ENCODE measurements around the gene NCEH1. TPM values are rescaled to one million over a fixed set of nuclear protein-coding genes. Genes with fewer than 3 reads are reported as not detected.

Gene NCEH1
- total RNA-seq, 6 experiments from 2014 or later = 42.1 to 82.6 (median 76.3) TPM

DNA sequence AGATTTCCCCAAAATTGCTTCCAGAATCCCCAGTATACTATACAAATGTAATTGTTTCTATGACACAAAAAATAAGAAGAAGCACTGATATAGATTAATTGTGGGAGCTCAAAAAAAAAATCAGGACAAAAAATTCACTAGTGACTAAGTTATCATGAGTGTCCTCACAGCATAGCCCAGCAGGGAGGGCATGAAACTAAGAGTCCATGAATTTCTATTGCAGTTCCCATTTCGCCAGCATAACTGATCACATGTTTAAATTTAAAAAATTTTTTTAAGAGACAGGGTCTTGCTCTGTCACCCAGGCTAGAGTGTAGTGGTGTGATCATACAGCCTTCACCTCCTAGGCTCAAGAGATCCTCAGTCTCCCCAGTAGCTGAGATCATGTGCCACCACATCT lies 10.6 kb downstream of the NCEH1 start:
- no peaks in the 10 kb centered on the region for H3K27me3 Mint-ChIP-seq (ENCODE audit: insufficient read depth)
- H3K36me3 Mint-ChIP-seq (ENCODE audit: low read depth) = peaks cover 7% of the 10 kb centered on the region; the same call in 1 of the 2 replicates
- H3K4me1 Mint-ChIP-seq (ENCODE audit: low read depth) = peaks cover 57% of the 10 kb centered on the region
- TF ChIP-seq, protein P1, sequence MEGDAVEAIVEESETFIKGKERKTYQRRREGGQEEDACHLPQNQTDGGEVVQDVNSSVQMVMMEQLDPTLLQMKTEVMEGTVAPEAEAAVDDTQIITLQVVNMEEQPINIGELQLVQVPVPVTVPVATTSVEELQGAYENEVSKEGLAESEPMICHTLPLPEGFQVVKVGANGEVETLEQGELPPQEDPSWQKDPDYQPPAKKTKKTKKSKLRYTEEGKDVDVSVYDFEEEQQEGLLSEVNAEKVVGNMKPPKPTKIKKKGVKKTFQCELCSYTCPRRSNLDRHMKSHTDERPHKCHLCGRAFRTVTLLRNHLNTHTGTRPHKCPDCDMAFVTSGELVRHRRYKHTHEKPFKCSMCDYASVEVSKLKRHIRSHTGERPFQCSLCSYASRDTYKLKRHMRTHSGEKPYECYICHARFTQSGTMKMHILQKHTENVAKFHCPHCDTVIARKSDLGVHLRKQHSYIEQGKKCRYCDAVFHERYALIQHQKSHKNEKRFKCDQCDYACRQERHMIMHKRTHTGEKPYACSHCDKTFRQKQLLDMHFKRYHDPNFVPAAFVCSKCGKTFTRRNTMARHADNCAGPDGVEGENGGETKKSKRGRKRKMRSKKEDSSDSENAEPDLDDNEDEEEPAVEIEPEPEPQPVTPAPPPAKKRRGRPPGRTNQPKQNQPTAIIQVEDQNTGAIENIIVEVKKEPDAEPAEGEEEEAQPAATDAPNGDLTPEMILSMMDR (IDR thresholded peaks at IDR 0.05) = no peak
- no peak for DNase-seq
- no peak overlapping the region for H3K4me3 Mint-ChIP-seq
- H3K27ac Mint-ChIP-seq = no peak overlapping the region; the same call in 1 of the 2 replicates
- no peaks in the 10 kb centered on the region for H3K9me3 Mint-ChIP-seq

DNA sequence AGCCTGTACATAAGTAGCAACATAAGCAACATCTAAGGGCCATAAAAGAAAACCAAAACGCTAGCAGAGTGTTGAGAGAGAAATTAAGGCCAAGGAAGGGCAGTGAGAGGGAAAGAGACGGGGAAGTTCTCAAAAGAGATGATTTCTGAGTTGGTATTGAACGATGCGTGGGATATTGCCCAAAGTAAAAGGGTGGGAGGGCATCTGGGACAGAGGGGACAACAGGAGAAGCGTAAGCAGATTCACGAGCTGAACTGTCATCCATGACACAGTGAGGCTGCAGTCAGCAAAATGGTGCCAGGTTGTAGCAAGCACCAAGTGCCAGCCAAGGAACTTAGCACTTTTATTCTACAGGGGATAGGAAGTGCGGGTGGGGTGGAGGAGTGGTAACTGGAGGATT lies 11.8 kb downstream of the NCEH1 start:
- no peak overlapping the region for H3K4me3 Mint-ChIP-seq
- no peak for DNase-seq
- no peaks in the 10 kb centered on the region for H3K9me3 Mint-ChIP-seq
- H3K36me3 Mint-ChIP-seq (ENCODE audit: low read depth) = peaks cover 12% of the 10 kb centered on the region
- H3K27me3 Mint-ChIP-seq (ENCODE audit: insufficient read depth) = no peaks in the 10 kb centered on the region
- H3K27ac Mint-ChIP-seq = peak overlapping the region; percentile 8
- peaks cover 50% of the 10 kb centered on the region for H3K4me1 Mint-ChIP-seq (ENCODE audit: low read depth)
- TF ChIP-seq, protein P1 (IDR thresholded peaks at IDR 0.05) = no peak

DNA sequence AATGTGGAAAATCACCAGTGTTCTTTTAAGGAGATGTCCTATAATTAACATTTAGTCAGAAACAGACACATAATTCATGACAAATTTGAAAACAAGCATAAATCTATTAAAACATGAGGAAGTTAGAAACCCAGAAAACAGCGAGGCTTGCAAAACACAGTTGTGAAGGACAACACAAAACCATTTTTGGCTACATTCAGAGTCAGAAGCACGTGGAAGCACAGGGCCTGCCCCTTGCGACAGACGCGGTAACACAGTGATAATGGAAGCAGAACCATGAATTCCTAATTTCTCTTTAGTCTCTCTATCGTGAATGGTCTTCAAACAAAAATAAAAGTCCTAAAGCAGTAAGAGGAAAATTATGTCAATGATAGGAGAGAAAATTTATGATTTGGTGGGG lies 12.2 kb downstream of the NCEH1 start:
- peaks cover 46% of the 10 kb centered on the region for H3K4me1 Mint-ChIP-seq (ENCODE audit: low read depth)
- no peaks in the 10 kb centered on the region for H3K9me3 Mint-ChIP-seq
- peaks cover 12% of the 10 kb centered on the region for H3K36me3 Mint-ChIP-seq (ENCODE audit: low read depth)
- DNase-seq = no peak
- TF ChIP-seq, protein P1 (IDR thresholded peaks at IDR 0.05) = no peak
- no peaks in the 10 kb centered on the region for H3K27me3 Mint-ChIP-seq (ENCODE audit: insufficient read depth)
- H3K4me3 Mint-ChIP-seq = no peak overlapping the region
- H3K27ac Mint-ChIP-seq = peak overlapping the region; percentile 43

DNA sequence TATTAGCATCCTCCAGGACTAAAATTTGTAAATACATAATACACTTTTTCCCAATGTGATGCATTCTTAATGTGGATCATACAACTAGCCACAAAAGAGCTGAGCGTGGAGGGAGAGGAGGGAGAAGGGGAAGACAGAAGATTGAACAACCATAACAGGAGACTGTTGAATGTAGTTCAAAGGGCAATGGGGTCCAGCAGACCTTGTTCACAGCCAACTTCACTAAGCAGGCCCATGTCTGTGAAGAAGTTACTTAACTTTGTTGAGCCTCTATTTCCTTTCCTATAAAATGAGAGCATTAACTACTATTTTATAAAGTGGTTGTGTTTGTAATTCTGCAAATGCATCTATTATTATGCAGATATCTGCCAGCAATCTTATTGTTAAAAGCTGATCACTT lies 13.3 kb downstream of the NCEH1 start:
- Mint-ChIP-seq H3K4me3 (no peak overlapping the region), H3K9me3 (no peaks in the 10 kb centered on the region), H3K27ac (no peak overlapping the region), H3K27me3 (ENCODE audit: insufficient read depth) (no peaks in the 10 kb centered on the region), H3K4me1 (ENCODE audit: low read depth) (peaks cover 54% of the 10 kb centered on the region), H3K36me3 (ENCODE audit: low read depth) (peaks cover 17% of the 10 kb centered on the region)
- DNase-seq = no peak
- TF ChIP-seq, protein P1 (IDR thresholded peaks at IDR 0.05) = no peak

DNA sequence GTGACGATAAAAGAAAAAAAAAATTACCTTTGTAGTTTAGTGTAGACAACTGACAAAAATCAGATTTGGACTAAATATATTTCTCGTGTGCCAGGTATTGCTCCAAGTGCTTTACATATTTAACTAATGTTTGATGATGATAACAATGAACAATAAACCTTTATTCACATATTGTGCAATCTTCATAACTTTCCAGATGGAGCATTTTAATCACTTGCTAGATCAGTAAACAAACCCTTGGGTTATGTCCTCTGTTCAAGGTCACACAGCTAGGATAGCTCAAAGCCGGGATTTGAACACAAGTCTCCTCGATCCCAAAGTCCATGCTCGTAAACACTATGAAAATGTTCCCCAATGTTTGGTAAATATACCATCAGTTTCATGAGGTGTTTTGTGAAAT lies 14.5 kb downstream of the NCEH1 start:
- TF ChIP-seq, protein P1 (IDR thresholded peaks at IDR 0.05) = no peak
- Mint-ChIP-seq H3K9me3 (no peaks in the 10 kb centered on the region), H3K36me3 (ENCODE audit: low read depth) (peaks cover 17% of the 10 kb centered on the region), H3K27ac (no peak overlapping the region), H3K27me3 (ENCODE audit: insufficient read depth) (no peaks in the 10 kb centered on the region; the same call in 1 of the 2 replicates), H3K4me1 (ENCODE audit: low read depth) (peaks cover 51% of the 10 kb centered on the region), H3K4me3 (no peak overlapping the region)
- no peak for DNase-seq
